ENCODE measurements around the gene FBXL19.

Gene FBXL19

GRCh38 chr16:30956601-30957455, 33.5 kb downstream of the FBXL19 start:
- peak; percentile 43 for TF ChIP-seq CTCF (IDR thresholded peaks at IDR 0.05; ENCODE audit: borderline replicate concordance, control extremely low read depth, extremely low read depth, insufficient read depth, missing control alignments)
- peak; percentile 91 for DNase-seq (ENCODE audit: low spot score)
- in situ Hi-C loops (cut with MboI; ENCODE audit: low sequenced_read_pairs, unreplicated experiment), result loop anchor here (25.0 kb wide), 1 partner anchor 905 kb away; the partner anchor contains the start of gene ZNF267

DNA sequence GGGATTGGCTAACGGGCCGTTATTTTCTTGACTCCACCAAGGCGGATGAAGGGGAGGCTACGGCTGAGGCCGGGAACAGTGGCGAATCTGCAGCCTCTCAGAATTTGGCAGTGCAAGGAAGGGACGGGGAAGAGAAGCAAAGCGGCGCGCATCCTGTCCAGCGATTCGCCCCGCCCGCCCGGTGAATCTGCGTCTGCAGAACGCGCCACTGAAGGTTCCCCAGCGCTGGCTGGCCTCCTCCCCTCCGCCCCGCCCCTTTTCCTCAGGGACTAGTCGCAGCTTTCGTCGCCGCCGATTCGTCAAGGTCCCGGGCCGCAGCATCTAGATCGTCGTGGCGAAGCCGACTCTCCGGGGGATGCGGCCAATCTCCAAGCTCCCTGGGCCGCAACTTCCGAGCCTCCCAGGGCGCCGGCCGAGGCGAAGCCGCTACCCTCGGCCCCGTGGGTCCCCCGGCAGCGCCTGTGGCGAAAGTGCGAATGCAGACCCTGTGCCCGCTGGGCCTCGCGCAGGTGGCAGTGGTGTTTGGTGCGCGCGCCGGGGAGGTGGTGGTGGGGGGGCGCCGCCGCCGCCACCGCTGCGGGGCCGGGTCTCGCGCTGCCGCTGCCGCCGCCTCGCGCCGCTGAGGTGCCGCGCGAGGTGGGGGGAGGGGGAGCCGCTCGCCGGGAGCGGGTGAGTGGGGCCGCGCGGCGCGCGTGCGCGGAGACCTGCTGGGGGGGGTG, 34.2 kb downstream of the FBXL19 start, which contains the start of gene SETD1A:
Gene SETD1A, plus strand, starts transcription at position 299 of the 719 bp plus-strand sequence. CDS start 978 bp downstream, outside the sequence.
- peak; percentile 98 for DNase-seq (ENCODE audit: low spot score)
- in situ Hi-C loops (cut with MboI; ENCODE audit: low sequenced_read_pairs, unreplicated experiment), result loop anchor here (25.0 kb wide), 1 partner anchor 905 kb away; the partner anchor contains the start of gene ZNF267

DNA sequence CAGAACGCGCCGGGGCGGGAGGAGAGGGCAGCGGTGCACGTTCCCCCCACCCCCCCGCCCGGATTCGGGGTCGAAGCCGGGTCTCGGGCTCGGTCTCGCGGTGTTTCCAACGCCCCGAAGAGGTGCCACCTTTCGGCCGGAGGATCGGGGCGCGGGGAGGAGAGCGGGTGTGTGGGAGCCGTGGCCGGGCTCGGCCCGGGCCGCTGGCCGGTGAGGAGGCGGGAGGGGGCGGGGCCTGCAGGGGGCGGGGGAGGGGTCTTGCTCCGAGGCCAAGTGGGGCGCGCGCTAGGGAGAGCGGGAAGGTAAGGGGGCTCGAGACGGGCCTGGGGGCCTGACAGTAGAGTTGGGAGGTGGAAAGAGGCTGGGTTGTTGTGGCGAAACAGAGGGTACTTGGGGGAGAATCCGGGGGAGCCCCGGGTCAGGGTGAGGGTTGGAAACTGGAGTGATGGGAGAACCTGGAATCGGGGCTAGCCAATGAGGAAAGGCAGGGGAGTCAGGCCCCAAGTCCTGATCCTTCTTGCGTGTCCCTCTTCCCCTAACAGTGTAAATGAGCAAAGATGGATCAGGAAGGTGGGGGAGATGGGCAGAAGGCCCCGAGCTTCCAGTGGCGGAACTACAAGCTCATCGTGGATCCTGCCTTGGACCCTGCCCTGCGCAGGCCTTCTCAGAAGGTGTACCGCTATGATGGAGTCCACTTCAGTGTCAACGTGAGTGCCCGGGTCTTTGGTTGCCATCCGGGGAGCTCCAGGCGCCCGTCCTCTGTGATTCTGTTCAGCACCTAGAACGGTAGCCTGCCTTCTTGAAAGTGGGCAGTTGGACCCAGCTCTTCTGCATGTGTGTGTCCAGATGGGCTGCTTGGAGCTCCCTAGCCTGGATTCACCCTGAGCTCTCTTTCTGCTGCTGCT, 35.1 kb downstream of the FBXL19 start:
- peak; percentile 85 for DNase-seq (ENCODE audit: low spot score)
- TF ChIP-seq CTCF (IDR thresholded peaks at IDR 0.05; ENCODE audit: borderline replicate concordance, control extremely low read depth, extremely low read depth, insufficient read depth, missing control alignments), result no peak
- in situ Hi-C loops (cut with MboI; ENCODE audit: low sequenced_read_pairs, unreplicated experiment), result loop anchor here (25.0 kb wide), 1 partner anchor 904 kb away; the partner anchor contains the start of gene ZNF267

More for the DNA sequence above, 34.2 kb downstream of the FBXL19 start, which contains the start of gene SETD1A:
- no peak for TF ChIP-seq CTCF (IDR thresholded peaks at IDR 0.05; ENCODE audit: borderline replicate concordance, control extremely low read depth, extremely low read depth, insufficient read depth, missing control alignments)

DNA sequence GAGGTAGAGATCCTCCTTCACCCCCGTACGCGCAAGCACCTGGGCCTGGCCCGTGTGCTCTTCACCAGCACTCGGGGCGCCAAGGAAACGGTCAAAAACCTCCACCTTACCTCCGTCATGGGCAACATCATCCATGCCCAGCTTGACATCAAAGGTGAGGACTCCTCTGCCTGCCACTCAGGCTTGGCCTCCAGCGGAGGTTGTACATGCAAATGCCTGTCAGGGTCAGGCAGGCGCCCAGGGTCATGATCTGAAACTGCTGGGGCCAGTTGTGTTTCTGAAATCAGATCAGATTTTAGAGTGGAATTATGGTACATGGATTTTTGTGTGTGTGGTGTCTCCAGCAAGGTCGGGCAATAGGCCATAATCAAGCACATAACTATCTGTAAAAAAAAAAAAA, 38.0 kb downstream of the FBXL19 start:
- no peak for TF ChIP-seq CTCF (IDR thresholded peaks at IDR 0.05; ENCODE audit: borderline replicate concordance, control extremely low read depth, extremely low read depth, insufficient read depth, missing control alignments)
- DNase-seq (ENCODE audit: low spot score), result no peak
- in situ Hi-C loops (cut with MboI; ENCODE audit: low sequenced_read_pairs, unreplicated experiment), result loop anchor here (25.0 kb wide), 1 partner anchor 901 kb away; the partner anchor contains the start of gene ZNF267

- DNase-seq (ENCODE audit: low spot score), result no peak
- in situ Hi-C loops (cut with MboI; ENCODE audit: low sequenced_read_pairs, unreplicated experiment), result loop anchor here (25.0 kb wide), 1 partner anchor 898 kb away; the partner anchor contains the start of gene ZNF267
- TF ChIP-seq CTCF (IDR thresholded peaks at IDR 0.05; ENCODE audit: borderline replicate concordance, control extremely low read depth, extremely low read depth, insufficient read depth, missing control alignments), result no peak
Observed at GRCh38 chr16:30963925-30964511, 40.6 kb downstream of the FBXL19 start.
